HepG2 (cell line): ENCODE results near the gene HHATL. TPM values are rescaled to one million over a fixed set of nuclear protein-coding genes. Genes with fewer than 3 reads are reported as not detected.

ENCODE experiments used
- ATAC-seq: fragments of 200-7000 bp; cut with Tn5 transposase; 3 replicates; pipeline ENCODE4 v1.9.1; 2020; ENCODE audit warnings: mild to moderate bottlenecking, moderate library complexity
- BruUV-seq: library from RNA; stranded (reverse); fragments of 400-500 nt; replicated peaks from 2 replicates; lab custom pipeline; 2021; lab: Mats Ljungman, UMichigan
- CTCF ChIA-PET: fragments of 300-600 bp; formaldehyde crosslinking; extraction: SDS; loops from one replicate; lab custom pipeline; 2021; ENCODE audit warnings: low total read pairs, inconsistent platforms, low intra/inter-chr PET ratio; lab: Yijun Ruan, JAX
- POLR2A ChIA-PET: fragments of 350-600 bp; sonication (Branson Sonifier 250); formaldehyde crosslinking; loops from one replicate; lab custom pipeline; 2020; ENCODE audit warnings: antibody characterized with exemption, inconsistent platforms; lab: Yijun Ruan, JAX
- DNase-seq: peaks from one replicate; pipeline ENCODE4 v3.0.0-alpha.2; 2015; ENCODE audit warnings: low spot score
- FAIRE-seq: peaks from 3 replicates; lab custom pipeline; 2011; peaks lifted over from hg19 to GRCh38; lab: Jason Lieb, UNC
- H2AFZ ChIP-seq: one replicate; pipeline ENCODE4 v1.6.1; 2011; ENCODE audit warnings: low read length, inconsistent platforms
- H3K27ac ChIP-seq: fragments of 300-600 bp; 3 replicates; pipeline ENCODE4 v1.8.0; 2011; ENCODE audit warnings: mixed run types, mild to moderate bottlenecking, mixed read lengths, low read length, inconsistent platforms; ENCODE audit not compliant: insufficient read depth; ENCODE audit errors: extremely low read length
- H3K27me3 ChIP-seq, 2 experiments: fragments of 200-600 bp in 1 of 2; 2 replicates in 1 of 2; 3 replicates in 1 of 2; pipeline versions ENCODE4 v1.6.0 to v1.8.0; 2011; ENCODE audit warnings: low read length in 2 of 2, mild to moderate bottlenecking in 2 of 2, moderate library complexity in 2 of 2, inconsistent platforms in 1 of 2; ENCODE audit not compliant: insufficient read depth in 2 of 2, control insufficient read depth in 1 of 2
- H3K36me3 ChIP-seq, 2 experiments: fragments of 200-600 bp in 1 of 2; replicated peaks in 1 of 2; 2 replicates in 1 of 2; 3 replicates in 1 of 2; pipeline versions ENCODE4 v1.5.1 to v1.8.0; 2011; ENCODE audit warnings: low read length in 2 of 2, inconsistent platforms in 1 of 2; ENCODE audit not compliant: insufficient read depth in 2 of 2, control insufficient read depth in 1 of 2
- H3K4me1 ChIP-seq: 2 replicates; pipeline ENCODE4 v1.5.1; 2012; ENCODE audit warnings: low read length, inconsistent platforms; ENCODE audit not compliant: insufficient read depth
- H3K4me2 ChIP-seq: 2 replicates; pipeline ENCODE4 v1.6.0; 2011; ENCODE audit warnings: low read depth, low read length, inconsistent platforms
- H3K4me3 ChIP-seq, 3 experiments: fragments of 200-600 bp in 1 of 3; sonication (generic), shearing (Covaris generic) in 1 of 3; replicated peaks in 1 of 3; 2 replicates each; pipeline ENCODE4 v1.5.1; 2011 to 2016; ENCODE audit warnings: low read length in 3 of 3, inconsistent platforms in 2 of 3, low read depth in 2 of 3, mild to moderate bottlenecking in 2 of 3, control low read depth in 1 of 3, mixed read lengths in 1 of 3; ENCODE audit not compliant: insufficient read depth in 1 of 3
- H3K79me2 ChIP-seq: one replicate; pipeline ENCODE4 v1.6.1; 2011; ENCODE audit warnings: low read length, inconsistent platforms; ENCODE audit not compliant: insufficient read depth
- H3K9ac ChIP-seq: 2 replicates; pipeline ENCODE4 v1.6.0; 2011; ENCODE audit warnings: mild to moderate bottlenecking, low read depth, low read length, inconsistent platforms; ENCODE audit not compliant: insufficient read depth
- H3K9me3 ChIP-seq: 2 replicates; pipeline ENCODE4 v1.5.1; 2012; ENCODE audit warnings: mild to moderate bottlenecking, low read length
- H4K20me1 ChIP-seq: 2 replicates; pipeline ENCODE4 v1.6.0; 2011; ENCODE audit warnings: inconsistent platforms, mild to moderate bottlenecking, low read length, moderate library complexity; ENCODE audit not compliant: insufficient read depth
- BHLHE40 ChIP-seq: IDR thresholded peaks from 2 replicates; pipeline ENCODE4 v1.6.1; 2011; ENCODE audit warnings: low read length, improper control_type of control experiment
- DMAP1 ChIP-seq: IDR thresholded peaks from 2 replicates; pipeline ENCODE4 v1.6.1; 2016
- KLF15 ChIP-seq: sonication (generic); formaldehyde crosslinking; IDR thresholded peaks from 2 replicates; pipeline ENCODE4 v1.8.1; 2023; ENCODE audit warnings: borderline replicate concordance, mild to moderate bottlenecking, inconsistent platforms, missing genetic modification reagents, mixed read lengths
- MTA3 ChIP-seq: sonication (generic); formaldehyde crosslinking; IDR thresholded peaks from 2 replicates; pipeline ENCODE4 v1.4.0; 2020; ENCODE audit warnings: missing genetic modification reagents
- RCOR2 ChIP-seq: IDR thresholded peaks from 2 replicates; pipeline ENCODE4 v1.6.1; 2016; ENCODE audit warnings: missing biosample characterization, missing genetic modification reagents
- TARDBP ChIP-seq: sonication (generic); formaldehyde crosslinking; IDR thresholded peaks from 2 replicates; pipeline ENCODE4 v1.8.0; 2022; ENCODE audit warnings: mild to moderate bottlenecking, missing genetic modification reagents
- TBL1XR1 ChIP-seq: fragments of 150-350 bp; IDR thresholded peaks from 2 replicates; pipeline ENCODE4 v1.6.1; 2014; ENCODE audit warnings: borderline replicate concordance, low read length; ENCODE audit not compliant: partially characterized antibody
- ZFY ChIP-seq: sonication (generic); formaldehyde crosslinking; IDR thresholded peaks from 2 replicates; pipeline ENCODE4 v1.4.0; 2020; ENCODE audit warnings: missing genetic modification reagents
- ZNF124 ChIP-seq: sonication (generic); formaldehyde crosslinking; IDR thresholded peaks from 2 replicates; pipeline ENCODE4 v1.4.0; 2020; ENCODE audit warnings: missing genetic modification reagents
- ZNF33B ChIP-seq: sonication (generic); formaldehyde crosslinking; IDR thresholded peaks from 2 replicates; pipeline ENCODE4 v1.5.1; 2020; ENCODE audit warnings: mild to moderate bottlenecking, missing genetic modification reagents
- ZNF572 ChIP-seq: sonication (generic); formaldehyde crosslinking; IDR thresholded peaks from 2 replicates; pipeline ENCODE4 v1.5.1; 2020; ENCODE audit warnings: mild to moderate bottlenecking, missing genetic modification reagents
- ZNF777 ChIP-seq: sonication (generic); formaldehyde crosslinking; IDR thresholded peaks from 2 replicates; pipeline ENCODE4 v1.4.0; 2020; ENCODE audit warnings: missing genetic modification reagents
- ZNF790 ChIP-seq: sonication (generic); formaldehyde crosslinking; IDR thresholded peaks from 2 replicates; pipeline ENCODE4 v1.8.0; 2022; ENCODE audit warnings: missing genetic modification reagents, mild to moderate bottlenecking, borderline replicate concordance
- WGBS: methylation state at CpG from one replicate; pipeline ENCODE4 v1.1.6; 2017; ENCODE audit warnings: low lambda C conversion rate; 5-methylcytosine and 5-hydroxymethylcytosine counted together
- in situ Hi-C: cut with HindIII; loops from 2 replicates; pipeline ENCODE4 v1.10.0; 2017; ENCODE audit warnings: low pct_unique_long_range_greater_than_20kb; ENCODE audit not compliant: extremely low pct_ligation_motif_present
- intact Hi-C: fragments of 100-400 bp; cut with micrococcal nuclease; formaldehyde crosslinking; loops from one replicate; pipeline ENCODE4 v1.10.0; 2022; ENCODE audit not compliant: unreplicated experiment
- polyA plus RNA-seq, 8 experiments: library from polyadenylated mRNA; depleted of rRNA in 3 of 8; stranded (reverse) in 7 of 8; unstranded in 1 of 8; fragments of >200 nt; fragmentation: Illumina TruSeq in 4 of 8; extraction: Trizol in 4 of 8; gene quantifications; 2 replicates each; pipeline versions ENCODE4 v1.2.1 to v1.2.3, GENCODE V29; 2011 to 2016; ENCODE audit warnings: low read depth in 4 of 8, missing spikeins in 1 of 8, mixed read lengths in 1 of 8; ENCODE audit not compliant: insufficient read depth in 1 of 8
- total RNA-seq, 5 experiments: library from RNA; depleted of rRNA; stranded (reverse); fragments of >200 nt; fragmentation: Illumina TruSeq; extraction: Trizol; gene quantifications; 2 replicates each; pipeline ENCODE4 v1.2.3, GENCODE V29; 2016; ENCODE audit warnings: low read depth in 1 of 5
- TF ChIP-seq, protein P1 (sequence below): sonication (generic); formaldehyde crosslinking; IDR thresholded peaks from 2 replicates; pipeline ENCODE4 v1.4.0; 2020; ENCODE audit warnings: missing genetic modification reagents
- TF ChIP-seq, protein P2 (sequence below): sonication (generic); formaldehyde crosslinking; IDR thresholded peaks from 2 replicates; pipeline ENCODE4 v1.5.1; 2020; ENCODE audit warnings: mild to moderate bottlenecking, missing genetic modification reagents, borderline replicate concordance
- TF ChIP-seq, protein P3 (sequence below): IDR thresholded peaks from 2 replicates; pipeline ENCODE4 v1.6.1; 2016; ENCODE audit warnings: low read depth

The HHATL gene
- total and polyA plus RNA-seq, 2 of the 13 experiments (the other 11 are each of a cell fraction or from before 2014, with no cell fraction given): 0.26 TPM; not detected in 1

DNA sequence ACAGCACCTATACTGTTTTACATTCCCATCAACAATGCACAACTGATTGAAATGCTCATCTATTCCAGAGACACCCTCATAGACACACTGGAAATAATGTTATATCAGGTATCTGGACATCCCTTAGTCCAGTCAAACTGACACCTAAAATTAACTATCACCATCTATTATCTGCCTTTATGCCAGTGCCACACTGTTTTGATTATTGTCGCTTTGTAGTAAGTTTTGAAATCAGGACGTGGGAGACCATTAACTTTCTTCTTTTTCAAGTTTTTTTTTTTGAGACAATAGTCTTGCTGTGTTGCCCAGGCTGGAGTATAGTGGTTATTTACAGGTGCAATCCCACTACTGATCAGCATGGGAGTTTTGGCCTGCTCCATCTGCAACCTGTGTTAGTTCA, 26.7 kb downstream of the HHATL start:
- no peaks in the 10 kb centered on the region for H3K36me3 ChIP-seq
- no peak overlapping the region for H3K27ac ChIP-seq
- no peaks in the 10 kb centered on the region for H3K4me1 ChIP-seq
- H3K79me2 ChIP-seq: no peaks in the 10 kb centered on the region
- no peak overlapping the region for H3K4me2 ChIP-seq
- ChIA-PET POLR2A (no interaction called here), CTCF (no interaction called here)
- in situ Hi-C loops (no loop called here), intact Hi-C loops (no loop called here)
- TF ChIP-seq ZNF124 (CRISPR knock-in tag): no peak
- TF ChIP-seq, protein P1, sequence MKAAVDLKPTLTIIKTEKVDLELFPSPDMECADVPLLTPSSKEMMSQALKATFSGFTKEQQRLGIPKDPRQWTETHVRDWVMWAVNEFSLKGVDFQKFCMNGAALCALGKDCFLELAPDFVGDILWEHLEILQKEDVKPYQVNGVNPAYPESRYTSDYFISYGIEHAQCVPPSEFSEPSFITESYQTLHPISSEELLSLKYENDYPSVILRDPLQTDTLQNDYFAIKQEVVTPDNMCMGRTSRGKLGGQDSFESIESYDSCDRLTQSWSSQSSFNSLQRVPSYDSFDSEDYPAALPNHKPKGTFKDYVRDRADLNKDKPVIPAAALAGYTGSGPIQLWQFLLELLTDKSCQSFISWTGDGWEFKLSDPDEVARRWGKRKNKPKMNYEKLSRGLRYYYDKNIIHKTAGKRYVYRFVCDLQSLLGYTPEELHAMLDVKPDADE (CRISPR knock-in tag): no peak
- TF ChIP-seq, protein P2, sequence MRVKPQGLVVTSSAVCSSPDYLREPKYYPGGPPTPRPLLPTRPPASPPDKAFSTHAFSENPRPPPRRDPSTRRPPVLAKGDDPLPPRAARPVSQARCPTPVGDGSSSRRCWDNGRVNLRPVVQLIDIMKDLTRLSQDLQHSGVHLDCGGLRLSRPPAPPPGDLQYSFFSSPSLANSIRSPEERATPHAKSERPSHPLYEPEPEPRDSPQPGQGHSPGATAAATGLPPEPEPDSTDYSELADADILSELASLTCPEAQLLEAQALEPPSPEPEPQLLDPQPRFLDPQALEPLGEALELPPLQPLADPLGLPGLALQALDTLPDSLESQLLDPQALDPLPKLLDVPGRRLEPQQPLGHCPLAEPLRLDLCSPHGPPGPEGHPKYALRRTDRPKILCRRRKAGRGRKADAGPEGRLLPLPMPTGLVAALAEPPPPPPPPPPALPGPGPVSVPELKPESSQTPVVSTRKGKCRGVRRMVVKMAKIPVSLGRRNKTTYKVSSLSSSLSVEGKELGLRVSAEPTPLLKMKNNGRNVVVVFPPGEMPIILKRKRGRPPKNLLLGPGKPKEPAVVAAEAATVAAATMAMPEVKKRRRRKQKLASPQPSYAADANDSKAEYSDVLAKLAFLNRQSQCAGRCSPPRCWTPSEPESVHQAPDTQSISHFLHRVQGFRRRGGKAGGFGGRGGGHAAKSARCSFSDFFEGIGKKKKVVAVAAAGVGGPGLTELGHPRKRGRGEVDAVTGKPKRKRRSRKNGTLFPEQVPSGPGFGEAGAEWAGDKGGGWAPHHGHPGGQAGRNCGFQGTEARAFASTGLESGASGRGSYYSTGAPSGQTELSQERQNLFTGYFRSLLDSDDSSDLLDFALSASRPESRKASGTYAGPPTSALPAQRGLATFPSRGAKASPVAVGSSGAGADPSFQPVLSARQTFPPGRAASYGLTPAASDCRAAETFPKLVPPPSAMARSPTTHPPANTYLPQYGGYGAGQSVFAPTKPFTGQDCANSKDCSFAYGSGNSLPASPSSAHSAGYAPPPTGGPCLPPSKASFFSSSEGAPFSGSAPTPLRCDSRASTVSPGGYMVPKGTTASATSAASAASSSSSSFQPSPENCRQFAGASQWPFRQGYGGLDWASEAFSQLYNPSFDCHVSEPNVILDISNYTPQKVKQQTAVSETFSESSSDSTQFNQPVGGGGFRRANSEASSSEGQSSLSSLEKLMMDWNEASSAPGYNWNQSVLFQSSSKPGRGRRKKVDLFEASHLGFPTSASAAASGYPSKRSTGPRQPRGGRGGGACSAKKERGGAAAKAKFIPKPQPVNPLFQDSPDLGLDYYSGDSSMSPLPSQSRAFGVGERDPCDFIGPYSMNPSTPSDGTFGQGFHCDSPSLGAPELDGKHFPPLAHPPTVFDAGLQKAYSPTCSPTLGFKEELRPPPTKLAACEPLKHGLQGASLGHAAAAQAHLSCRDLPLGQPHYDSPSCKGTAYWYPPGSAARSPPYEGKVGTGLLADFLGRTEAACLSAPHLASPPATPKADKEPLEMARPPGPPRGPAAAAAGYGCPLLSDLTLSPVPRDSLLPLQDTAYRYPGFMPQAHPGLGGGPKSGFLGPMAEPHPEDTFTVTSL: no peak
- TF ChIP-seq ZNF777 (CRISPR knock-in tag): no peak
- TF ChIP-seq MTA3: no peak
- TF ChIP-seq RCOR2: no peak
- no peak for TF ChIP-seq BHLHE40
- TF ChIP-seq ZNF790 (CRISPR knock-in tag): no peak
- TF ChIP-seq, protein P3, sequence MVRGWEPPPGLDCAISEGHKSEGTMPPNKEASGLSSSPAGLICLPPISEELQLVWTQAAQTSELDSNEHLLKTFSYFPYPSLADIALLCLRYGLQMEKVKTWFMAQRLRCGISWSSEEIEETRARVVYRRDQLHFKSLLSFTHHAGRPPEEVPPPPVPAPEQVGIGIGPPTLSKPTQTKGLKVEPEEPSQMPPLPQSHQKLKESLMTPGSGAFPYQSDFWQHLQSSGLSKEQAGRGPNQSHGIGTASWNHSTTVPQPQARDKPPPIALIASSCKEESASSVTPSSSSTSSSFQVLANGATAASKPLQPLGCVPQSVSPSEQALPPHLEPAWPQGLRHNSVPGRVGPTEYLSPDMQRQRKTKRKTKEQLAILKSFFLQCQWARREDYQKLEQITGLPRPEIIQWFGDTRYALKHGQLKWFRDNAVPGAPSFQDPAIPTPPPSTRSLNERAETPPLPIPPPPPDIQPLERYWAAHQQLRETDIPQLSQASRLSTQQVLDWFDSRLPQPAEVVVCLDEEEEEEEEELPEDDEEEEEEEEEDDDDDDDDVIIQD: no peak
- no peak for TF ChIP-seq KLF15 (CRISPR knock-in tag)
- no peak for TF ChIP-seq TARDBP (CRISPR knock-in tag)
- TF ChIP-seq TBL1XR1: no peak
- TF ChIP-seq DMAP1 (CRISPR knock-in tag): no peak
- no peak for TF ChIP-seq ZFY (CRISPR knock-in tag)
- no peak for TF ChIP-seq ZNF33B (CRISPR knock-in tag)
- TF ChIP-seq ZNF572 (CRISPR knock-in tag): no peak
- ATAC-seq (no peak), FAIRE-seq (no peak), DNase-seq (no peak)
- no peak overlapping the region for H3K9ac ChIP-seq
- peaks cover 0 to 6% of the 10 kb centered on the region in 2 experiments; a peak in 3 of 5 replicates for H3K27me3 ChIP-seq
- H3K4me3 ChIP-seq: no peak overlapping the region
- 50% methylated on average over 2 of the region's 2 CpGs for WGBS
- no TSS peak for BruUV-seq
- no peaks in the 10 kb centered on the region for H4K20me1 ChIP-seq
- H2AFZ ChIP-seq: no peak overlapping the region
- H3K9me3 ChIP-seq: no peaks in the 10 kb centered on the region
